ENCODE measurements around the gene MDN1. TPM values are rescaled to one million over a fixed set of nuclear protein-coding genes. Genes with fewer than 3 reads are reported as not detected.

Gene MDN1
- total and polyA plus RNA-seq, 2 of the 8 experiments (the other 6 are each of a cell fraction or from before 2014, with no cell fraction given) = 53.5 to 179 TPM

DNA sequence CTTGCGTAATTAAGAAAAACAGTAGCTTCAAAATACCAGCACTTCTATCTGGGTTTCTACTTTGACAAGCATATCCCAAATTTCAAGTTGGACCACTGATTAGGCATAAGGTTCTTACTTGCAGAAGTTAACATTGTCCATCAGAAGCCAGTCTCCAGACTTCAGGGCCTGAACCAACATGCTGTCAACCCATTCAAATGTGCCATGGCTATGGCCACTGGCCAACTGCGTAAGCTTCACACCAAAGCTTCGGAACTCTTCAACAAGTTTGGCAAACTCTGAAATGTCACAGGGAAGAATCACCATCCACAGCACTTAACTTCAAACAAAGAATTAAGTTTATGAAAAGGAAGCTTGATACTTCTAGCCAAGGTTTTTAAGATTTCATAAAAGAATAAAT, 103.1 kb downstream of the MDN1 start (continued):
- no peak for TF ChIP-seq HDAC6 (IDR thresholded peaks at IDR 0.05; ENCODE audit: low read depth, low read length)
